DND-41 (cell line): ENCODE results near the gene SRP68.

Experiments used
- EZH2 ChIP-seq: IDR thresholded peaks from 3 replicates; pipeline ENCODE4 v1.6.1; 2012; ENCODE audit warnings: borderline replicate concordance, low read depth, mild to moderate bottlenecking, moderate library complexity, low read length, inconsistent platforms; ENCODE audit not compliant: severe bottlenecking
- TF ChIP-seq, protein P1 (sequence below): IDR thresholded peaks from 2 replicates; pipeline ENCODE4 v1.5.1; 2012; ENCODE audit warnings: borderline replicate concordance, low read length, moderate library complexity, mild to moderate bottlenecking; ENCODE audit not compliant: poor library complexity, severe bottlenecking; ENCODE audit errors: extremely low read depth

DNA sequence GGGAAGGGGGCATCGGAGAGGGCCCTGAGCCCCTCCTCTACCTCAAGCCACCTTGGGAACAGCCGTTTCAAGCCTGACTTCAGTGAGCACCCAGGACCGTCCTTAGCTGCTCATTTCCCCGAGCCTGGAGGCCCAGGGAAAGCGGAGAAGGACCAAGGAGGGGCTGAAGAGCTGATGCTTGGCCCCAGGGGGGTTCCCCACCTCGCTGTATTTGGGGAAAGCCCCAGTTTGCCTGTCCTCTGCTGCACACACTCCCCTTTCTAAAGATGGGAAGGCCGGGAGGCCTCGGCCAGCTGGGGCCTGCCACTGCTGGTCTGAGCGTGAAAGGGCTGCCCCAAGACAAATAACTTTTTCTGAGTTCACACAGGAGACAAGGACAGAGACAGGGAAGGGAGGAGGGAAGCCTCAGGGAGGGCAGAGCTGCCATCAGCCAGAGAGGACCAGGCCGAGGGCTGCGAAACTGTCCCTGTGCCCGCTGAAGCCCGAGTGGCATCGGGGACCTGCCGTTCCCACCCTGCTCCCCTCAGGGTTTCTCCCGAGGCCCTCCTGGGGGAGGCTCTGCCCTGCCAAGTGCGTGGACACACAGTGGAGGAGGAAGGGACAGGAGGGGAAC is 18.3 kb upstream of the SRP68 start:
- TF ChIP-seq, protein P1, sequence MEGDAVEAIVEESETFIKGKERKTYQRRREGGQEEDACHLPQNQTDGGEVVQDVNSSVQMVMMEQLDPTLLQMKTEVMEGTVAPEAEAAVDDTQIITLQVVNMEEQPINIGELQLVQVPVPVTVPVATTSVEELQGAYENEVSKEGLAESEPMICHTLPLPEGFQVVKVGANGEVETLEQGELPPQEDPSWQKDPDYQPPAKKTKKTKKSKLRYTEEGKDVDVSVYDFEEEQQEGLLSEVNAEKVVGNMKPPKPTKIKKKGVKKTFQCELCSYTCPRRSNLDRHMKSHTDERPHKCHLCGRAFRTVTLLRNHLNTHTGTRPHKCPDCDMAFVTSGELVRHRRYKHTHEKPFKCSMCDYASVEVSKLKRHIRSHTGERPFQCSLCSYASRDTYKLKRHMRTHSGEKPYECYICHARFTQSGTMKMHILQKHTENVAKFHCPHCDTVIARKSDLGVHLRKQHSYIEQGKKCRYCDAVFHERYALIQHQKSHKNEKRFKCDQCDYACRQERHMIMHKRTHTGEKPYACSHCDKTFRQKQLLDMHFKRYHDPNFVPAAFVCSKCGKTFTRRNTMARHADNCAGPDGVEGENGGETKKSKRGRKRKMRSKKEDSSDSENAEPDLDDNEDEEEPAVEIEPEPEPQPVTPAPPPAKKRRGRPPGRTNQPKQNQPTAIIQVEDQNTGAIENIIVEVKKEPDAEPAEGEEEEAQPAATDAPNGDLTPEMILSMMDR: no peak
- no peak for TF ChIP-seq EZH2
